Activated naive CD8-positive, alpha-beta T cell treated with anti-CD3 and anti-CD28 coated beads for 36 hours (primary cell): ENCODE results near the gene PTPN11. TPM values are rescaled to one million over a fixed set of nuclear protein-coding genes. Genes with fewer than 3 reads are reported as not detected.
"Not testable (repeated sequence)": the region's sequence is repeated elsewhere in the genome, so short reads cannot be mapped to it uniquely, and the experiment has no call there.

Experiments used
- DNase-seq: peaks from one replicate; pipeline ENCODE4 v3.0.0; 2021
- H3K27ac Mint-ChIP-seq: one replicate; pipeline ENCODE4 v1.8.0; 2022; ENCODE audit warnings: mild to moderate bottlenecking, moderate library complexity, mixed read lengths
- H3K27me3 Mint-ChIP-seq: one replicate; pipeline ENCODE4 v1.8.0; 2022; ENCODE audit warnings: mild to moderate bottlenecking, mixed read lengths
- H3K36me3 Mint-ChIP-seq: one replicate; pipeline ENCODE4 v1.8.0; 2021; ENCODE audit warnings: mild to moderate bottlenecking, mixed read lengths
- H3K4me1 Mint-ChIP-seq: one replicate; pipeline ENCODE4 v1.8.0; 2021; ENCODE audit warnings: mixed read lengths
- H3K4me3 Mint-ChIP-seq: one replicate; pipeline ENCODE4 v1.8.0; 2022; ENCODE audit warnings: mild to moderate bottlenecking, moderate library complexity, mixed read lengths
- H3K9me3 Mint-ChIP-seq: one replicate; pipeline ENCODE4 v1.8.0; 2022; ENCODE audit warnings: mixed read lengths
- total RNA-seq, 2 experiments: library from RNA; stranded (reverse); gene quantifications; one replicate each; pipeline ENCODE4 v1.2.3, GENCODE V29; 2021

The PTPN11 gene
- total RNA-seq, 2 experiments from 2014 or later = 172 to 175 TPM

DNA sequence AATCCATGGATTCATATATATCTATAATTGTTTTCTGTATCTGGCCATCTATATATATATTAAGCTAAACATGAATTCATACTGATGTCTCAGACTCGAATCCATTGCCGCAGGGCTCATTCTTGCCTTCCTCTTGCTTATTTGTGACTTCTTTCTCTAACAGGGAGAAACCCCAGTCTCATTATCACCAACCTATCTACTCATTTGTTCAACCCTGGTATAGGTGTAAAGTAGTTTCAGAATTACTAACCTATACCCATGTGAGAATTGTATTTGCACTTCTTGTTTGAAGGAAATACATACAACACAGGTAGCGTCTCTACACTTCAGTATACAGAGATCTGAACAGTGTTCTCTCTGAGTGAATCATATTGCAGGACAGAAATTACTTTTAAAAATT, 77.7 kb downstream of the PTPN11 start:
- Mint-ChIP-seq H3K9me3 (no peaks in the 10 kb centered on the region), H3K4me1 (peaks cover 10% of the 10 kb centered on the region), H3K27ac (no peak overlapping the region), H3K36me3 (peaks cover 36% of the 10 kb centered on the region), H3K27me3 (no peaks in the 10 kb centered on the region), H3K4me3 (no peak overlapping the region)
- DNase-seq = no peak

DNA sequence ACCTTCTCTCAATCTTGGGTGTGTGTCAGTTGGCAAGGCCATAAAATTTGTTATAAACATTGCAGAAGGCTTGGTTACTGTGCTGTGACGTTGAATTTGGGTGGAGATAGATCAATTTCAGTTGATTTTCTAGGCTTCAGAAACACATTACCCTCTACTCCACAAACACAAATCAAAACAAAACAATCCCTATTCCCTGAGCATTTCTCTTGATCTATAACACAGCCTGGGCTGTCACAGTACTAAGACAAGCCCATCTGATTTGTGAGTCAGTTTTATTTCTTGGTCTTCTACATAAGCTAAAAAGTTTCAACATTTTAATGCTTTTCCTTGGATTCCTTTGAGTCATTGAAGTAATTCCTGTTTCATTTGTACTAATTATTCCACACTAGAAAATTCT, 79.8 kb downstream of the PTPN11 start:
- Mint-ChIP-seq H3K4me3 (no peak overlapping the region), H3K27ac (no peak overlapping the region), H3K27me3 (no peaks in the 10 kb centered on the region), H3K4me1 (peaks cover 10% of the 10 kb centered on the region), H3K36me3 (peaks cover 23% of the 10 kb centered on the region), H3K9me3 (no peaks in the 10 kb centered on the region)
- no peak for DNase-seq

DNA sequence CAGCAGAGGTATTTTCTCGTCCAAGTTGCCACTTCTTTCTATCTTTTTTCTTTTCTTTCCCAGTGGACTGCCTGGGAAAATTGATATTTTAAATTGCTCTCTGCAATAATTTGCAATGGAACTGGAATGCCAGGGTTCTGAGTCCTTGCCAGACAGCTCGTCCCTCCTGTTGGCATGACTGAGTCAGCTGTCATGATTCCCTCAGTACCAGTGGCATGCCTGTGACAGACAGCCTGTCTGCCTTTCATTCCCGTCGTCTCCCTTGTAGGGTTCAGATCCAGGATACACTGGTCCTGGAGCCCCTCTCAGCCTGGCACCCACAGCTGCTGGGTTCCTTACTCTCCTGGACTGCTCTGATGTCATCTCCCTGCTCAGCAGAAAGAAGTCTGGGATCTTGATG, 84.8 kb downstream of the PTPN11 start:
- DNase-seq = no peak
- H3K9me3 Mint-ChIP-seq = no peaks in the 10 kb centered on the region
- H3K36me3 Mint-ChIP-seq = peaks cover 28% of the 10 kb centered on the region
- H3K4me1 Mint-ChIP-seq = no peaks in the 10 kb centered on the region
- no peak overlapping the region for H3K27ac Mint-ChIP-seq
- H3K4me3 Mint-ChIP-seq = no peak overlapping the region
- H3K27me3 Mint-ChIP-seq = no peaks in the 10 kb centered on the region

DNA sequence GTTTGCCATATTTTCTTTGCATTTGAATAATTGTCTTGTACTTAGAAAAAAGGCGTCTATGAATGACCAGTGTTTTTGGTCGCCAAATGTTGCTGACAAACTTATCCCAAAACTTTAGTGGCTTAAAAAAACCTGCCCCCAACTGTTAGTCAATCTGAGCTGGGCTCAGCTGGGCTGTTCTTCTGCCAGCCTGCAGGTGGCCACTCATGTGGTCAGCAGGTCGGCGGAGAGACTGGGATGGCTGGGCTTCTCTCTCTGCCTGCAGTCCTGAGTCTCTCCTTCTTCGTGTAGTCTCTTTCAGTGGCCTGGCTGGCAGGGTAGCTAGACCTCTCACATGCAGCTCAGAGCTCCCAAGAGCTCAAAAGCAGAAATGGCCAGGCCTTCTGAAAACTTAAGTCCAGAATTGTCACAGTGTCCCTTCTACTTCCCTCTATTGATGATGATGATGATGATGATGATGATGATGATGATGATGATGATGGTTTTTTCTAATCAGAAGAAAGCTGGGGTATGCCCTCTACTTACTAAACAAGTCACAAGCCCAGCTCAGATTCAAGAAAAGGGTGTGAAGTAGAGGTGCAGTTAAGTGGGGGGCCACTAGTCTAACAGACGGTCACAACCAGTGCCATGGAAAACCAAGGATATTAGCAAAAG, 87.9 kb downstream of the PTPN11 start:
- Mint-ChIP-seq H3K27ac (no peak overlapping the region), H3K4me3 (no peak overlapping the region), H3K36me3 (peaks cover 40% of the 10 kb centered on the region), H3K9me3 (no peaks in the 10 kb centered on the region), H3K4me1 (no peaks in the 10 kb centered on the region), H3K27me3 (no peaks in the 10 kb centered on the region)
- DNase-seq = no peak

DNA sequence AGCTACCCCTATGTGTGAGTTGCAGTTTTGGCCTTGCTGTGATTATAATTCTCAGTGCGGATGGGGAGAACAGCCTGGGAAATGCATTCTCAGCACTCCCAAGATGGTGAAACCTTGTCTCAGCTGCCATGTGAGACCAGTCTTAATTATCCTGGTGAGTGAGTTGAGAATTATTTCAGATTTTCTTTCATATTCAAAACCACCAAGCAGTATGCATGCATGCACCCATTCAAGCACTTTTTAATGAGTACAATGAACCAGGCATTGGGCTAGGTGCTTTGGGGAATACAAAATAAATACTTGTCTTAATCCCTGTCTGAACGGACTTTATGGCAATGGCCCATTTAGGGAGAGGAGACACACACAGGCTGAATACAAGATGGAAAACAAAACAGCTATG, 94.7 kb downstream of the PTPN11 start:
- peaks cover 12% of the 10 kb centered on the region for H3K36me3 Mint-ChIP-seq
- no peak overlapping the region for H3K27ac Mint-ChIP-seq
- no peaks in the 10 kb centered on the region for H3K9me3 Mint-ChIP-seq
- peaks cover 3% of the 10 kb centered on the region for H3K4me1 Mint-ChIP-seq
- no peak for DNase-seq
- H3K4me3 Mint-ChIP-seq = no peak overlapping the region
- no peaks in the 10 kb centered on the region for H3K27me3 Mint-ChIP-seq

DNA sequence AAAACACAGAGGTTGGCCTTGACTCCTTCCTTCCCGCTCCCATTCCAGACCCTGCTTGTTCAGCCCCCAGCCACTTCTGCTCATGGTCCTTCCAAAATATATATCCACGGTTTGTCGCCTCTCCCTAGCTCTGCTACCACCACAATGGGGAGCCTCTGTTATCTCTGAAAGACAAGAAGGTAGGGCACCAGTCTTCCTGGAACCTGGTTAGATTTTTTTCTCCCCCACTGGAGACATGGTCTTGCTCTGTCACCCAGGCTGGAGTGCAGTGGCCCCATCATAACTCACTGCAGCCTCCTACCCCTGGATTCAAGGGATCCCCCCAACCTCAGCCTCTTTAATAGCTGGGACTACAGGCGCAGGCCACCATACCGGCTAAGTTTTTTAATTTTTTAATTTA, 95.7 kb downstream of the PTPN11 start:
- peaks cover 3% of the 10 kb centered on the region for H3K4me1 Mint-ChIP-seq
- H3K36me3 Mint-ChIP-seq = peaks cover 12% of the 10 kb centered on the region
- H3K27ac Mint-ChIP-seq = no peak overlapping the region
- no peak for DNase-seq
- no peaks in the 10 kb centered on the region for H3K27me3 Mint-ChIP-seq
- no peaks in the 10 kb centered on the region for H3K9me3 Mint-ChIP-seq
- no peak overlapping the region for H3K4me3 Mint-ChIP-seq

DNA sequence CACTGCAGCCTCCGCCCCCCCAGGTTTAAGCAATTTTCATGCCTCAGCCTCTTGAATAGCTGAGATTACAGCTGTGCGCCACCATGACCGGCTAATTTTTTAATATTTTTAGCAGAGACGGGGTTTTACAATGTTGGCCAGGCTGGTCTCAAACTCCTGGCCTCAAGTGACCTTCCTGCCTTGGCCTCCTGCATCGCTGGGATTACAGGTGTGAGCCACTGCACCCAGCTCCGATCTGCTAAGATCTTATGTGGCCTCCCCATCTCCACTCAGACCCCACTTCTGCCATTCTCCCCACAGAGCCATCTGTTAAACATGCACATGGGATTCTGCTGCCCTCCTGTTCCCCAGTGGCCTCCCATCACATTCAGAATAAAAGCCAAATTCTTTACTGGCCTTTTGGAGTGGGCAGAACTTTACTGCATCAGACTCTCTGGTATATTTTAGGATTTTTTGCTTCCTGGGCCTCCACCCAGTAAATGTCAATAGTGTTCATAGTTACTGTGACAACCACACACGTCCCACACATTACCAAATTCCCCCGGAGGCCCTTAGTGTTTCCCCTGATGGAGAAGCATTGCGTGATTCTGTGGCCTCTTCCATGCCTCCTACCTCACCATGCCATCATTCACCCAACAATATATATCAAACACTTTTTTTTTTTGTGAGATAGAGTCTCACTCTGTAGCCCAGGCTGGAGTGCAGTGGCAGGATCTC, 96.3 kb downstream of the PTPN11 start:
- no peaks in the 10 kb centered on the region for H3K9me3 Mint-ChIP-seq
- no peak overlapping the region for H3K4me3 Mint-ChIP-seq
- no peak for DNase-seq
- peaks cover 3% of the 10 kb centered on the region for H3K4me1 Mint-ChIP-seq
- no peaks in the 10 kb centered on the region for H3K27me3 Mint-ChIP-seq
- peaks cover 6% of the 10 kb centered on the region for H3K36me3 Mint-ChIP-seq
- no peak overlapping the region for H3K27ac Mint-ChIP-seq

DNA sequence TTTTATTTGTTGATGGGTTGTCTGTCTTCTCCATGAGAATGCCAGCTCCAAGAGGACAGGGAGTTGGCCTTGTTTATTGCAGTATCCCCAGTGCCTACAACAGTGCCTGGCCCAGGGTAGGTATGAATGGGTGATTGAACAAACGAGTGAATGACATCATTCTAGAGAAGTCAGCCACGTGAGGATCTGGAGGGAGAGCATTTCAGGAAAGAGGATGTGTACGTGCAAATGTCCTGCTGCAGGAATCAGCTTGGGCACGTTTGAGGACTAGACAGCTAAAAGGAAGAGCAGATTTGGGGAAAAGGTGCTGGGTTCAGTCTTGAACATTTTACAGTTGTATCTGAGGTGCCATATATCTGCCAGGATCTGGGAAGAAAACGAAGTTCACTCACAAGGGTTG, 97.1 kb downstream of the PTPN11 start:
- Mint-ChIP-seq H3K4me3 (no peak overlapping the region), H3K27ac (no peak overlapping the region), H3K36me3 (peaks cover 2% of the 10 kb centered on the region), H3K9me3 (no peaks in the 10 kb centered on the region), H3K27me3 (no peaks in the 10 kb centered on the region), H3K4me1 (peaks cover 3% of the 10 kb centered on the region)
- no peak for DNase-seq

DNA sequence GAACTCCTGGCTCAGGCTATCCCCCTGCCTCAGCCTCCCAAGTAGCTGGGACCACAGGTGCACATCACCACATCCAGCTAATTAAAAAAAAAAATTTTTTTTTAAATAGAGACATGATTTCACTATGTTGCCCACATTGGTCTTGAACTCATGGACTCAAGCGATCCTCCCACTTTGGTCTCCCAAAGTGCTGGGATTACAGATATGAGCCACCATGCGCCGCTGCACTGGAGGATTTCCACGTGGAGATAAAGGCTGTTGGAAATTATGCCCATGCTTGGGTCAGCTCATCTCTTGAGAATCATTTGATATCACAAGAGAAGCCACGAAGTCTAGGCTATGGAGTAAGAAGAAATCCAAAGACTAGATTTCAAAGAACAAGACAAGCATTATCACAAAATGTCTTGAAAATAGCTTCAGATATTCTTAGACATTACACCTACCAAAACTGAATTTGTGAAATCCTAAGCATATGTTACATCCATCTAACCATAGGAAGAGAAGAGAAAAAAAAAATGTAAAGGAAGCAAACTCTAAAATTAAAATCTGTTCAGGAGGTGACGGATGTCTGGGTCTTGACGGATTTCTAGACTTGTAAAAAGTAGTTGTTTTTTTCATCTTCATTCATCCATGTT, 99.1 kb downstream of the PTPN11 start:
- no peaks in the 10 kb centered on the region for H3K36me3 Mint-ChIP-seq
- H3K4me1 Mint-ChIP-seq = peaks cover 3% of the 10 kb centered on the region
- no peak overlapping the region for H3K4me3 Mint-ChIP-seq
- DNase-seq = no peak
- H3K27ac Mint-ChIP-seq = no peak overlapping the region
- H3K9me3 Mint-ChIP-seq = no peaks in the 10 kb centered on the region
- H3K27me3 Mint-ChIP-seq = no peaks in the 10 kb centered on the region

DNA sequence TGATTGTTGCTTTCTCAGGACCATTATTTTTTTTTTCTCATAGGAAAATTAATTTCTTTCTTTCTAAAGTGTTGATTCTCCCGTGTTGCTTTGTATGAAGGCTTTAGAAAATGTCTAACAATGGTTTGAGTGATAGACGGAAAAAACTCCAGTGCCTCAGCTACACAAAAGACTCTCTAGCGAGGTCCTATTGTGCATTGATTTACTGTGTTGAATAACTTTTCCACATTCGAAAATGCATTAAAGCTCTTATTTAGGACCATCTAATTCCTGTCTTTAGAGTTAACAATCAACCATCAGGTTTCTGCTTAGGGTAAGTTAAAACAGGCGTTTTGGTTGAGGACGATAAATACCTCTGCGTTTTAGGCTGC, 99.6 kb downstream of the PTPN11 start:
- no peak overlapping the region for H3K27ac Mint-ChIP-seq

DNA sequence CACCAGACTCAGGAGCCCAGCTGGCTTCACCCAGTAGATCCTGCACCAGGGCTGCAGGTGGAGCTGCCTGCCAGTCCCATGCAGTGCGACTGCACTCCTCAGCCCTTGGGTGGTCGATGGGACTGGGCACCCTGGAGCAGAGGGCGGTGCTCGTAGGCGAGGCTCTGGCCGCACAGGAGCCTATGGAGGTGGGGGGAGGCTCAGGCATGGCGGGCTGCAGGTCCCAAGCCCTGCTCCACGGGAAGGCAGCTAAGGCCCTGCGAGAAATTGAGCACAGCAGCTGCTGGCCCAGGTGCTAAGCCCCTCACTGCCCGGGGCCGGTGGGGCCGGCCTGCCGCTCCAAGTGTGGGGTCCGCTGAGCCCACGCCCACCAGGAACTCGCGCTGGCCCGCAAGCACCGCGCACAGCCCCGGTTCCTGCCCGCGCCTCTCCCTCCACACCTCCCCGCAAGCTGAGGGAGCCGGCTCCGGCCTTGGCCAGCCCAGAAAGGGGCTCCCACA, 101.1 kb downstream of the PTPN11 start:
- not testable (repeated sequence) for H3K9me3 Mint-ChIP-seq, H3K27ac Mint-ChIP-seq, H3K27me3 Mint-ChIP-seq, DNase-seq, H3K4me3 Mint-ChIP-seq, H3K4me1 Mint-ChIP-seq, H3K36me3 Mint-ChIP-seq

More for the DNA sequence above, 99.6 kb downstream of the PTPN11 start:
- no peaks in the 10 kb centered on the region for H3K27me3 Mint-ChIP-seq
- H3K36me3 Mint-ChIP-seq = no peaks in the 10 kb centered on the region
- DNase-seq = no peak
- no peaks in the 10 kb centered on the region for H3K9me3 Mint-ChIP-seq
- H3K4me3 Mint-ChIP-seq = no peak overlapping the region
- peaks cover 3% of the 10 kb centered on the region for H3K4me1 Mint-ChIP-seq

DNA sequence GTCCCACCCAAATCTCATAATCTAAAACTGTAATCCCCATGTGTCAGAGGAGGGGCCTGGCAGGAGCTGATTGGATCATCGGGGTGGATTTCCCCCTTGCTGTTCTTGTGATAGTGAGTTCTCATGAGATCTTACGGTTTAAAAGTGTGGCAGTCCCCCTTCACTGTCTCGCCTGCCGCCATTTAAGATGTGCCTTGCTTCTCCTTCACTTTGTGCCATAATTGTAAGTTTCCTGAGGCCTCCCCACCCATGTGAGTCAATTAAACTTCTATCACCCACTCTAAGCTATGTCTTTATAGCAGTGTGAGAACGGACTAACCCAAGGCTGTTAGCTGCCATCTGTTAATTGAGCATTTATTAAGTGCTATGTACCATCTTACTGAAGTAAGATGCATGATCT, 105.1 kb downstream of the PTPN11 start:
- H3K9me3 Mint-ChIP-seq = no peaks in the 10 kb centered on the region
- H3K27ac Mint-ChIP-seq = no peak overlapping the region
- no peak overlapping the region for H3K4me3 Mint-ChIP-seq
- no peaks in the 10 kb centered on the region for H3K36me3 Mint-ChIP-seq
- no peaks in the 10 kb centered on the region for H3K27me3 Mint-ChIP-seq
- DNase-seq = no peak
- H3K4me1 Mint-ChIP-seq = no peaks in the 10 kb centered on the region

DNA sequence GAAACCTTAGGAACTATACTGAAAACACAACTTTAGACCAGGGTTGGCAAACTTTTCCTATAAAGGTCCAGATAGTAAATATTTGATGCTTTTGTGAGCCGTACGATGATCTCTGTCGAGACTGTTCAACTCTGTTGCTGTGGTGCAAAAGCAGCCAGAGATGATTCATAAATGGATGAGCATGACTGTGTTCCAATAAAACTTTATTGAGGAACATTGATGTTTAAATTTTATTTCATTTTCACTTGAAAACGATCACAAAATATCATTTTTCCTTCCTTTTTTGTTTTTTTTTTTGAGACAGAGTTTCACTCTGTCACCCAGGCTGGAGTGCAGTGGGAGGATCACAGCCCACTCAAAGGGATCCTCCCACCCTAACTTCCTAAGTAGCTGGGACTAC, 105.5 kb downstream of the PTPN11 start:
- Mint-ChIP-seq H3K27me3 (no peaks in the 10 kb centered on the region), H3K4me3 (no peak overlapping the region), H3K9me3 (no peaks in the 10 kb centered on the region), H3K36me3 (no peaks in the 10 kb centered on the region), H3K4me1 (no peaks in the 10 kb centered on the region), H3K27ac (no peak overlapping the region)
- no peak for DNase-seq

DNA sequence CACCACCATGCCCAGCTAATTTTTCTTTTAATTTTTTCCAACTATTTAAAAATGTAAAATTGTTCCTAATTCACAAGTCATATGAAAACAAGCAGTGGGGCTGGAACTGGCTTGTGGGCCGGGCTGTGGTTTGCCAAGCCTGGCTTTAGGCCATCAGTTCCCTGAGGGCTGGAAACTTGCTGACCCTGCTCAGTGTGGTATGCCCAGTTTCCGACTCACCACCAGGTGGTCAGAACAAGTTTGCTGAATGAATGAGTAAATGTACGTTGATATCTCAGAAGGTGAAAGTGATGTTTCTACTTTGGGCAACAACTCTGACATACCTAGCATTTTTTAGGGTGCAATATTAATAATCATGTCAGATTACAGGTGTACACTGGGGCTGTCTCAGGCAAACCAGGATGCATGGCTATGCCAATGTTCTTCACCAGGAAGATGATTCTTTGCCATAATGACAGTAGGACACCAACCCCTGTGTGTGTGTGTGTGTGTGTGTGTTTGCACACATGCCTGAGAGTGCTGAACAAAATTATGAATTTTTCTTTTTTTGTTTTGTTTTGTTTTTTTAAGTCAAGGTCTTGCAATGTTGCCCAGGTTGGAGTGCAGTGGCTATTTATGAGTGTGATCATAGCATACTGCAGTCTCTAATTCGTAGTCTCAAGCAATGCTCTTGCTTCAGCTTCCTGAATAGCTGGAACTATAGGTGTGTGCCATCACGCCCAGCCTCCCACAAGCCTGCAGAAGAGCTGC, 106.1 kb downstream of the PTPN11 start:
- H3K36me3 Mint-ChIP-seq = no peaks in the 10 kb centered on the region
- no peak overlapping the region for H3K4me3 Mint-ChIP-seq
- H3K4me1 Mint-ChIP-seq = no peaks in the 10 kb centered on the region
- no peaks in the 10 kb centered on the region for H3K27me3 Mint-ChIP-seq
- H3K27ac Mint-ChIP-seq = no peak overlapping the region
- DNase-seq = no peak
- H3K9me3 Mint-ChIP-seq = no peaks in the 10 kb centered on the region

DNA sequence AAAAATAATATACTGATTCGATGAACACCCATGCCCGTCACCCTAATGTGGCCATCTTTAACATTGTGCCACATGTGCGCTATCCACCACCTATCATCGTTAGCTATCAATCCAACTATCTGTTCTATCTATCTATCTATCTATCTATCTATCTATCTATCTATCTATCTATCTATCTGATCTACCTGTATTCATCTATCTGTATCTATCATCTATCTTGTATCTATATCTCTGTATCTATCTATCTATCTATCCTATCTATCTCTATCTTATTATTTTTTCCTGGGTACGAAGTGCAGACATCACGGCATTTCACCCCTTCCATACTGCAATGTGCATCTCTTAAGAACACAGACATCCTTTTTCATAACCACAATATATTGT, 106.7 kb downstream of the PTPN11 start:
- Mint-ChIP-seq H3K27ac (no peak overlapping the region), H3K4me1 (no peaks in the 10 kb centered on the region), H3K36me3 (no peaks in the 10 kb centered on the region), H3K27me3 (no peaks in the 10 kb centered on the region), H3K4me3 (no peak overlapping the region), H3K9me3 (no peaks in the 10 kb centered on the region)
- DNase-seq = no peak
